Suppressor macrophage (primary cell): Measurements from ENCODE around the gene BORCS5.
"Not testable (repeated sequence)": the region's sequence is repeated elsewhere in the genome, so short reads cannot be mapped to it uniquely, and the experiment has no call there.

Experiments
- DNase-seq, 4 experiments: peaks; one replicate each; pipeline ENCODE4 v3.0.0-alpha.2; 2020 to 2022
- total RNA-seq, 17 experiments: gene quantifications; one replicate each; lab custom pipeline; 2026; ENCODE audit warnings: mixed read lengths in 6 of 17, inconsistent platforms in 3 of 17; lab: John Stamatoyannopoulos, UW

BORCS5 gene
- 3.8 to 20.4 (median 14.7) reads per million in 17 experiments for total RNA-seq

GRCh38 chr12:12356896-12357718, at the start of gene BORCS5:
BORCS5 (plus strand) TSS chr12:12357078; CDS start chr12:12357452, 374 bp downstream.
- DNase-seq = peak; percentile 98 to 100 (median 99)

GRCh38 chr12:12310695-12311094, 46.2 kb upstream of the BORCS5 start:
- not testable (repeated sequence) for DNase-seq

GRCh38 chr12:12315838-12316237, 41.0 kb upstream of the BORCS5 start:
- no peak for DNase-seq

- DNase-seq = no peak
Measured at GRCh38 chr12:12319451-12320183, 37.3 kb upstream of the BORCS5 start.

- no peak for DNase-seq
Measured at GRCh38 chr12:12323118-12323517, 33.8 kb upstream of the BORCS5 start.

GRCh38 chr12:12323591-12323990, 33.3 kb upstream of the BORCS5 start:
- no peak for DNase-seq

GRCh38 chr12:12326262-12326661, 30.6 kb upstream of the BORCS5 start:
- DNase-seq = no peak

- DNase-seq = peak; percentile 33 to 89 (median 67)
Measured at GRCh38 chr12:12327802-12328201, 29.1 kb upstream of the BORCS5 start.

GRCh38 chr12:12331244-12331771, 25.6 kb upstream of the BORCS5 start:
- DNase-seq = no peak

- no peak for DNase-seq
Measured at GRCh38 chr12:12331896-12332295, 25.0 kb upstream of the BORCS5 start.

- peak in 3 of 4 experiments; percentile 40 to 53 (median 41) for DNase-seq
Measured at GRCh38 chr12:12333407-12334366, 23.2 kb upstream of the BORCS5 start.

- peak; percentile 60 to 80 (median 69) for DNase-seq
Measured at GRCh38 chr12:12334367-12335040, 22.4 kb upstream of the BORCS5 start.

- DNase-seq = no peak
Measured at GRCh38 chr12:12336049-12336411, 20.8 kb upstream of the BORCS5 start.

- no peak for DNase-seq
Measured at GRCh38 chr12:12336511-12336910, 20.4 kb upstream of the BORCS5 start.

- peak in 2 of 4 experiments; percentile 12 to 20 for DNase-seq
Measured at GRCh38 chr12:12338527-12339168, 18.2 kb upstream of the BORCS5 start.

- peak; percentile 12 to 63 (median 50) for DNase-seq
Measured at GRCh38 chr12:12349711-12350665, 6.9 kb upstream of the BORCS5 start, which contains the start of gene MANSC1. MANSC1 (minus strand) TSS chr12:12350242; CDS start chr12:12343314, 6,928 bp downstream.

- no peak for DNase-seq
Measured at GRCh38 chr12:12350868-12351463, 5.9 kb upstream of the BORCS5 start.

- not testable (repeated sequence) for DNase-seq
Measured at GRCh38 chr12:12351468-12352185, 5.3 kb upstream of the BORCS5 start.

- no peak for DNase-seq
Measured at GRCh38 chr12:12353276-12353675, 3.6 kb upstream of the BORCS5 start.
